Retinal pigment epithelial cell (primary cell): ENCODE results near the gene ENO4.

ENCODE experiments used
- DNase-seq: peaks from one replicate; pipeline ENCODE4 v3.0.0-alpha.2; 2010; ENCODE audit warnings: low read depth
- H3K4me3 ChIP-seq: 2 replicates; pipeline ENCODE4 v1.5.1; 2011; ENCODE audit warnings: mild to moderate bottlenecking, low read length, control low read depth, moderate library complexity
- CTCF ChIP-seq: conservative IDR thresholded peaks from 2 replicates; pipeline ENCODE4 v1.5.1; 2011; ENCODE audit warnings: low read depth, low read length, control low read depth, inconsistent platforms

Gene ENO4

GRCh38 chr10:116817780-116818343, 31.4 kb upstream of the ENO4 start:
- TF ChIP-seq CTCF: no peak
- no peak overlapping the region for H3K4me3 ChIP-seq
- DNase-seq: no peak

- no peak for TF ChIP-seq CTCF
- H3K4me3 ChIP-seq: no peak overlapping the region
- no peak for DNase-seq
Observed at GRCh38 chr10:116819999-116820677, 29.2 kb upstream of the ENO4 start.

GRCh38 chr10:116825901-116826300, 23.4 kb upstream of the ENO4 start:
- TF ChIP-seq CTCF: no peak
- no peak for DNase-seq
- no peak overlapping the region for H3K4me3 ChIP-seq

- no peak for TF ChIP-seq CTCF
- DNase-seq: peak; percentile 64
Observed at GRCh38 chr10:116826803-116827202, 22.5 kb upstream of the ENO4 start.

GRCh38 chr10:116827214-116827671, 22.1 kb upstream of the ENO4 start:
- no peak overlapping the region for H3K4me3 ChIP-seq
- TF ChIP-seq CTCF: no peak
- DNase-seq: no peak

More at GRCh38 chr10:116826803-116827202, 22.5 kb upstream of the ENO4 start:
- H3K4me3 ChIP-seq: no peak overlapping the region

- TF ChIP-seq CTCF: no peak
- H3K4me3 ChIP-seq: no peak overlapping the region
- DNase-seq: no peak
Observed at GRCh38 chr10:116828116-116828515, 21.2 kb upstream of the ENO4 start.

GRCh38 chr10:116829711-116830110, 19.6 kb upstream of the ENO4 start:
- no peak overlapping the region for H3K4me3 ChIP-seq
- DNase-seq: no peak
- TF ChIP-seq CTCF: no peak
